LNCaP clone FGC (cell line): Measurements from ENCODE around the gene KIF26A.

Experiments used
- DNase-seq: peaks from one replicate; pipeline ENCODE4 v3.0.0-alpha.2; 2011; ENCODE audit warnings: low read depth
- H3K4me3 ChIP-seq: 2 replicates; pipeline ENCODE4 v1.5.1; 2011; ENCODE audit warnings: mild to moderate bottlenecking, low read depth, low read length, control low read depth
- TF ChIP-seq, protein P1 (sequence below): IDR thresholded peaks from 2 replicates; pipeline ENCODE4 v1.5.1; 2012; ENCODE audit warnings: mild to moderate bottlenecking; ENCODE audit not compliant: control insufficient read depth, insufficient read depth; ENCODE audit errors: extremely low read depth

KIF26A gene

DNA sequence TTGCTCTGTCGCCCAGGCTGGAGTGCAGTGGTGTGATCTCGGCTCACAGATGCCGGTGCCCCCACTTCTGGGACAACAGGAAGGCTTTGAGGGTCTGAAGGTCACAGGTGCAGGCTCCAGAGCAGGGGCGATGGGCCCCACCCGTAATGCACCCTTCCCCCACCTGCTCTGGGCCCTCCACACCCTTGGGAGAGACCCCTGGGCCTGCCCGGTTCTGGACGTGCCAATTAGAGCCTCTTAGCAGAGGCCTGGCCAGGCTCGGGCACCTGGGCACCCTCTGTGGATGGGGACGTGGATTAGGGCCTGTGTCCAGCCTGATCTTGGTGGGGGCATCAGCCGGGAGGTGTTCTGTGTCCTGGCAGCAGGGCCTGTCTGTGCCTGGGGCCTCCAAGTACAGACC lies 62.2 kb downstream of the KIF26A start:
- TF ChIP-seq, protein P1, sequence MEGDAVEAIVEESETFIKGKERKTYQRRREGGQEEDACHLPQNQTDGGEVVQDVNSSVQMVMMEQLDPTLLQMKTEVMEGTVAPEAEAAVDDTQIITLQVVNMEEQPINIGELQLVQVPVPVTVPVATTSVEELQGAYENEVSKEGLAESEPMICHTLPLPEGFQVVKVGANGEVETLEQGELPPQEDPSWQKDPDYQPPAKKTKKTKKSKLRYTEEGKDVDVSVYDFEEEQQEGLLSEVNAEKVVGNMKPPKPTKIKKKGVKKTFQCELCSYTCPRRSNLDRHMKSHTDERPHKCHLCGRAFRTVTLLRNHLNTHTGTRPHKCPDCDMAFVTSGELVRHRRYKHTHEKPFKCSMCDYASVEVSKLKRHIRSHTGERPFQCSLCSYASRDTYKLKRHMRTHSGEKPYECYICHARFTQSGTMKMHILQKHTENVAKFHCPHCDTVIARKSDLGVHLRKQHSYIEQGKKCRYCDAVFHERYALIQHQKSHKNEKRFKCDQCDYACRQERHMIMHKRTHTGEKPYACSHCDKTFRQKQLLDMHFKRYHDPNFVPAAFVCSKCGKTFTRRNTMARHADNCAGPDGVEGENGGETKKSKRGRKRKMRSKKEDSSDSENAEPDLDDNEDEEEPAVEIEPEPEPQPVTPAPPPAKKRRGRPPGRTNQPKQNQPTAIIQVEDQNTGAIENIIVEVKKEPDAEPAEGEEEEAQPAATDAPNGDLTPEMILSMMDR: no peak
- H3K4me3 ChIP-seq: no peak overlapping the region
- no peak for DNase-seq

DNA sequence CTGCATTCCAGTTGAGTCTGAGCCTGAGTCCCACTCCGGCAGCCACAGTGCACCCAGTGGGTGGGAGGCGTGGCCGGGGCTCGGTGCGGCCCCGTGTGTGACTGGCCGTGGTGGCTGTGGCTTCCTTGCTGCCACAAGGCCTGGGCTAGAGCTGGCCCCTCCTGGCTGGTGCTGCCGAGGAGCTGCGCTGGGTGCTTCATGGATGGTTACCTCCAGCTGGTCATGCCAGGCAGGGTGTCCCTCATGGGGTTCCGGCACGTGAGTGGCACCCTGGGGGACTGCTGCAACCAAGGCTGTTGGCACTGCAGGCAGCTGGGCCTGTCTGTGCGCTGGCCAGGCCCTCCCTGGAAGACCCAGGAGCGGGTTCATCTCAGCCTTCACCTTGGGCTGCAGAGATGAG lies 62.7 kb downstream of the KIF26A start:
- no peak for DNase-seq
- TF ChIP-seq, protein P1: no peak
- H3K4me3 ChIP-seq: no peak overlapping the region

DNA sequence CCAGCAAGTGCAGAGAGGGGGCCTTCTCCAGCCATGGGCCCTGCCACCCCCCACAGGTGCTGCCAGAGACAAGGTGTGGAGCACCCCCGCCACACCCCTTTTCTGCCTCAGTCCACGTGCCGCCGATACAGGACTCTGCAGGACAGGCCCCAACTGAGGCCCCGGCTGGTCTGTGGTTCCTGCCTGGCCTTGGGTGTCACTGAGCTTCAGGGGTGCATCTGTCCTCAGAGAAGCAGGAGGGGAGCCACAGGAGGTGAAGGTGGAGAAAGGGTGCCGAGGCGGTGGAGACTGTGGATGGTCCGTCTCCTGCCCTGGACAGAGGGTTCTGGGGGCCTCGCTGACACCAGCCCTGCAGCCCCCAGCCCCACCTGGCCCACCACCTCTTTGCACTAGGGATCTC lies 63.1 kb downstream of the KIF26A start:
- no peak overlapping the region for H3K4me3 ChIP-seq
- DNase-seq: no peak
- TF ChIP-seq, protein P1: no peak

DNA sequence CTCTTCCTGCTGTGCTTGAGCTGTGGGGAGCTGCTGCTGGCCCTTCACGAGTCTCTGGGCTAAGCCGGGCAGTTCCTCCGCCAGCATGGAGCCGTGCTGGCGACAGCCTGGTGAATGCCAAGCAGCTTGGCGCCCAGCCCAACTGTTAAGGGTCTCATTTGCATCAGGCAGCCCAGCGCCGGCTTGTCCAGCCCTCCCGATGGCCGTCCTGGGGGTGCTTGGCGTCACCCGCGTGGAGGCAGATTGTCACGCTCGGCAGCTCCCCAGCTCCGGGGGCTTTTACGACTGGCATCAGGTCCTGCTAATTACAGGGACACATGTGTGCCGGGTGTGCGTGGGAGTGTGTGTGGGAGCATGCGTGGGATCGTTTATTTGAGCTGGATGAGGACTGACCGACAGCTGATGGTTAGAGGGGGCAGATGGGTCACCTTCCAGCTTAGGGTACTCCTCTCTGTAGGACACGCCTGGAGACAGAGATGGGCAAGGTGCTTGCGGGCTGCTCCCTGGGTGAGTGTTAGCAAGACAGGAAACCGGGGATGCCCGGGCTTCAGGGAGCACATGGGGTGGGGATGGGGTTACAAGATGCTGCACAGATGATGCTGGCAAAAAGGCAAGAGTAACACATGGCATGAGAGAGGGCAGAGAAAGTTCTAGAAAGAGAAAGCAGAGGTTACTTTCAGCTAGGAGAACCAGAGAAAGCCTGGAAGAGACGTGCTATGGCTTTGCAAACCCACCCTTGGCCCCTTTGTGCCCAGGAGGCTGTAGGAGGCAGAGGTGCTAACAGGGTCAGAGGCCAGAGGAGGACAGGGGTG lies 64.1 kb downstream of the KIF26A start:
- H3K4me3 ChIP-seq: no peak overlapping the region
- peak; percentile 37 for DNase-seq
- TF ChIP-seq, protein P1: no peak

DNA sequence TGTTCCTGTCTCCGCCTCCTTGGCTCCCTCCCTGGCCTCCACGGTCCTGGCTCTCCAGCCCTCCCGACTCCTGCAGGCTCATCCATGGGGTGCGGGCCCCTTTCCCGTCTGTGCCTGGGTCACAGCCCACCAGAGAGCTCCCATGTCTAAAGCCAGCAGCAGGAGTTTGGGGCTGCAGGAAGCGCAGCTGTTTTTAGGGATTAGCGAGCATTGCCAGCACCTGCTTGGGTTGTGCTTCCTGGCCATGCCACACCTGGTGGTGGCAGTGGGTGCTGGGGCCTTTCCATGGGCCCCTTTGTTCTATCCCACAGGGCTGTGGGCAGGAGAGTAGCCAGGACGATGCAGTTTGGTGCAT lies 64.7 kb downstream of the KIF26A start:
- TF ChIP-seq, protein P1: no peak
- H3K4me3 ChIP-seq: no peak overlapping the region
- no peak for DNase-seq

DNA sequence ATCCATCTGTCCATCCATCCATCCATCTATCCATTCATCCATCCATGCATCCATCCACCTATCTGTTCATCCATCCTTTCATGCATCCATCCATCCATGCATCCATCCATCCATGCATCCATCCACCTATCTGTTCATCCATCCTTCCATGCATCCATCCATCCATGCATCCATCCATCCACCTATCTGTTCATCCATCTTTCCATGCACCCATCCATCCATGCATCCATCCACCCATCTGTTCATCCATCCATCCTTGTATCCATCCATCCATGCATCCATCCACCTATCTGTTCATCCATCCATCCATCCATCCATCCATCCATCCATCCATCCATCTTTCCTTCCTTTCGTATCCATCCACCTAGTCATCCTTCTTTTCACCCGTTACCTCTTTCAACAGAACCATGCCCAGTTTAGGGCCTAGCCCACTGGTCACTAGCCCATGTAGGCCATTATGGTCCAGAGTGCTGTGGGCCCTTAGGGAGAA lies 66.3 kb downstream of the KIF26A start:
- TF ChIP-seq, protein P1: no peak
- DNase-seq: no peak
- no peak overlapping the region for H3K4me3 ChIP-seq

DNA sequence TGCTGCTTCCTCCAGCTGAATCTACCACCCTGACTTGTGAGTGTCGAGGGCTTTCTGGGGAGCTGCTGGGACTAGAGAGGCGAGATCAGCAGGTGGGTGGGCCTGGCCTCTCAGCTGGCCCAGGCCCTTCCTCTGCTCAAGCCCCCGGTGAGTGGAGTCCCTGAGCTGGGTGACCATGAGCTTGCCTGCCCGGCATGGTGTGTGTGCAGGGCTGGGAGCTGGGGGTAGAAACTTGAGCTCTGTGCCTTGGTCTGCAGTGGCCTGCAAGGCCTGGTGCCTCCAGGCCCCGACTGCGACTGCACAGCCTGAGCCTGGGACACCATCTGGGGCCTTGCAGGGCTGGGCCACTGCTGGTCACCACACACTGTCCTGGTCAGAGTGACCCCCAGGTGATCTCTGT lies 67.4 kb downstream of the KIF26A start:
- H3K4me3 ChIP-seq: no peak overlapping the region
- no peak for DNase-seq
- TF ChIP-seq, protein P1: no peak
